ENCODE data around the gene LILRB1. TPM values are rescaled to one million over a fixed set of nuclear protein-coding genes. Genes with fewer than 3 reads are reported as not detected.
"Not testable (repeated sequence)": the region's sequence is repeated elsewhere in the genome, so short reads cannot be mapped to it uniquely, and the experiment has no call there.

The LILRB1 gene
- total and polyA plus RNA-seq, 9 of the 15 experiments (the other 6 are each of a cell fraction or from before 2014, with no cell fraction given), result not detected

DNA sequence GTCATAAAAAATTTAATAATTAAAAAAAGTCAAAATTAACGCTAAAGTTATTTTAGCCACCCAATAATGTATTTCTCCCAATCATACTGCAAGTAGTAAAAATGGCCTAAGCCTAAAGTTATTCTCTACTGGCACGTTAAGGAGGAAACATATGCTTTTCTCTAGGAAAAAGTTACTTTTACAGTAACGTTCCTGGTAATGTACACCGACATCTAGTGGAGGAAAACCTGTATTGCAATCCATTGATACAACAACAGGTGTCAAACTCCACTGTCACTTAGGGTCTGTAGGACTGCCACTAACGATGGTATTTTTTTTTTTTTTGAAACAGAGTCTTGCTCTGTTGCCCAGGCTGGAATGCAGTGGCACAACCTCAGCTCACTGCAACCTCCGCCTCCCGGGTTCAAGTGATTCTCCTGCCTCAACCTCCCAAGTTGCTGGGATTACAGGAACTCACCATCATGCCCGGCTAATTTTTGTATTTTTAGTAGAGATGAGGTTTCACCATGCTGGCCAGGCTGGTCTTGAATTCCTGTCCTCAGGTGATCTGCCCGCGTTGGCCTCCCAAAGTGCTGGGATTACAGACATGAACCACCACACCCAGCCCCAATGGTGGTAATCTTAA is 46.0 kb downstream of the LILRB1 start:
- ATAC-seq (peak; percentile 81), DNase-seq (ENCODE audit: extremely low read depth in 1 of 4, low spot score in 3 of 4) (peak; percentile 56 to 65 (median 58)), FAIRE-seq (peak; percentile 46)
- H3K27ac ChIP-seq (ENCODE audit: extremely low read depth, low read depth, low read length); BruUV-seq (replicated peaks); POLR2A ChIA-PET; H3K79me2 ChIP-seq (ENCODE audit: control insufficient read depth, insufficient read depth, low read length); H3K9me3 ChIP-seq (replicated peaks; ENCODE audit: control insufficient read depth, insufficient read depth, low read depth, low read length); H3K4me1 ChIP-seq (replicated peaks in 1 of 2; ENCODE audit: control insufficient read depth in 2 of 2, insufficient read depth in 2 of 2, low read length in 2 of 2); H3K36me3 ChIP-seq (ENCODE audit: control insufficient read depth, insufficient read depth, low read length); H2AFZ ChIP-seq (ENCODE audit: low read depth, low read length); H4K20me1 ChIP-seq (replicated peaks; ENCODE audit: control insufficient read depth, insufficient read depth, low read length); H3K9ac ChIP-seq (ENCODE audit: insufficient read depth in 1 of 2, low read depth in 2 of 2, low read length in 2 of 2); H3K4me2 ChIP-seq (ENCODE audit: insufficient read depth, low read length); H3K9me1 ChIP-seq (ENCODE audit: control insufficient read depth, insufficient read depth, low read length); H3K4me3 ChIP-seq: not testable (repeated sequence)
- peaks cover 2 to 10% of the 10 kb centered on the region in 2 experiments; a peak in 4 of 5 replicates for H3K27me3 ChIP-seq (ENCODE audit: control insufficient read depth in 2 of 2, insufficient read depth in 2 of 2, low read length in 2 of 2)
- intact Hi-C loops (cut with micrococcal nuclease), result loop anchor here (2.0 to 10.0 kb wide), 2 partner anchors 196 to 208 kb away; no protein-coding TSS in a partner anchor
- 7% methylated on average over 10 of the region's 10 CpGs for WGBS (ENCODE audit: insufficient coverage, low coverage, missing lambda C conversion rate)
- in situ Hi-C loops (cut with MboI), result loop anchor here (10.0 kb wide), 1 partner anchor 192 kb away; no protein-coding TSS in a partner anchor
- CTCF ChIA-PET (ENCODE audit: low intra/inter-chr PET ratio), result interaction anchor here (0.6 to 1.2 kb wide), 7 partner anchors 13 to 1066 kb away, joined by 3 to 8 read pairs (median 4); no protein-coding TSS in a partner anchor
- TF ChIP-seq, protein P1, sequence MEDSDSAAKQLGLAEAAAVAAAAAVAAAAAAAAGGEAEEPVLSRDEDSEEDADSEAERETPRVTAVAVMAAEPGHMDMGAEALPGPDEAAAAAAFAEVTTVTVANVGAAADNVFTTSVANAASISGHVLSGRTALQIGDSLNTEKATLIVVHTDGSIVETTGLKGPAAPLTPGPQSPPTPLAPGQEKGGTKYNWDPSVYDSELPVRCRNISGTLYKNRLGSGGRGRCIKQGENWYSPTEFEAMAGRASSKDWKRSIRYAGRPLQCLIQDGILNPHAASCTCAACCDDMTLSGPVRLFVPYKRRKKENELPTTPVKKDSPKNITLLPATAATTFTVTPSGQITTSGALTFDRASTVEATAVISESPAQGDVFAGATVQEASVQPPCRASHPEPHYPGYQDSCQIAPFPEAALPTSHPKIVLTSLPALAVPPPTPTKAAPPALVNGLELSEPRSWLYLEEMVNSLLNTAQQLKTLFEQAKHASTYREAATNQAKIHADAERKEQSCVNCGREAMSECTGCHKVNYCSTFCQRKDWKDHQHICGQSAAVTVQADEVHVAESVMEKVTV (CRISPR knock-in tag; IDR thresholded peaks at IDR 0.05), result peak; percentile 40; the same call in 1 of the 2 replicates
- TF ChIP-seq CTCF (IDR thresholded peaks at IDR 0.05 in 2 of 3, conservative IDR thresholded peaks at IDR 0.05 in 1 of 3; ENCODE audit: insufficient read depth in 2 of 3, low read depth in 1 of 3, low read length in 3 of 3) (peak; percentile 59 to 76 (median 66); a peak in 5 of 6 replicates), RAD21 (CRISPR knock-in tag; conservative IDR thresholded peaks at IDR 0.05 in 1 of 2, IDR thresholded peaks at IDR 0.05 in 1 of 2) (peak; percentile 75 to 83), PKNOX1 (IDR thresholded peaks at IDR 0.05) (0 out of 2 replicates have a peak, but pooled peaks have one; percentile 6), TBP (optimal IDR thresholded peaks at IDR 0.05; ENCODE audit: low read depth, low read length) (peak; percentile 89), POLR2A (conservative IDR thresholded peaks at IDR 0.05) (peak; percentile 39; the same call in 1 of the 2 replicates), SMC3 (conservative IDR thresholded peaks at IDR 0.05; ENCODE audit: insufficient read depth, low read depth, low read length) (peak; percentile 21; the same call in 1 of the 2 replicates)
